Mononuclear cell (primary cell): ENCODE data around the gene CCND1. TPM values are rescaled to one million over a fixed set of nuclear protein-coding genes. Genes with fewer than 3 reads are reported as not detected.

Source experiments
- H3K27me3 ChIP-seq: 2 replicates; pipeline ENCODE4 v1.6.0; 2011; ENCODE audit warnings: low read length, control low read depth; ENCODE audit not compliant: insufficient read depth
- H3K4me1 ChIP-seq: 2 replicates; pipeline ENCODE4 v1.5.1; 2011; ENCODE audit warnings: mild to moderate bottlenecking, low read length, control low read depth; ENCODE audit not compliant: insufficient read depth
- H3K4me3 ChIP-seq: 2 replicates; pipeline ENCODE4 v1.5.1; 2011; ENCODE audit warnings: mild to moderate bottlenecking, low read length, moderate library complexity
- H3K9me3 ChIP-seq: 2 replicates; pipeline ENCODE4 v1.5.1; 2011; ENCODE audit warnings: low read depth, mild to moderate bottlenecking, control low read depth, low read length
- total RNA-seq: library from RNA; depleted of rRNA; stranded (reverse); fragments of >200 nt; gene quantifications from one replicate; pipeline ENCODE4 v1.2.3, GENCODE V29; 2012

Gene CCND1
- total RNA-seq, 1 donor = 1.3 TPM

DNA sequence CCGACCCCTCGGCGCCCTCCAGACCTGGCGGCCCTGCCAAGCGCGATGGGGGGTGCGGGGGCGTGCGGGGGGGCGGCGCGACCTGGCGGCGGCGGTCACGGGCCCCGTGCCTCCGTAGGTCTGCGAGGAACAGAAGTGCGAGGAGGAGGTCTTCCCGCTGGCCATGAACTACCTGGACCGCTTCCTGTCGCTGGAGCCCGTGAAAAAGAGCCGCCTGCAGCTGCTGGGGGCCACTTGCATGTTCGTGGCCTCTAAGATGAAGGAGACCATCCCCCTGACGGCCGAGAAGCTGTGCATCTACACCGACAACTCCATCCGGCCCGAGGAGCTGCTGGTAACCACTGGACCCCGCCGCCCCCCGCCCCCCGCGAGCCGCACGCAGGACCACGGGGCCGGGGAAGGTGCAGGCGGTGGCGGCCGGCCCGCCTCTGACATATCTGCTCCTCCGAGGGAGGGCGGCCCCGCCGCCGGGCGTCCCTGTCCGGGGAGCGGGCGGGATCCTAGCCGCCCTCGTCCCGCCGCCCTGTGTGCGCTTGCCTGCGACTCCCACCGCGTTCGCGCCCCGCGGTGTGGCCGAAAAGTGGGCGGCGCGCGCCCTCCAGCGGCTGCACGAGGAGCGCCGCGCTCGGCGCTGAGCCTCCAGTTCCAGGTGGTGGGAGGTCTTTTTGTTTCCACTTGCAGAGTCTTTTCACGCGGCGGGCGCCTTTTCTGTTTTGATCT is 2.1 kb downstream of the CCND1 start:
- Histone ChIP-seq H3K4me1 (peaks cover 32% of the 10 kb centered on the region), H3K27me3 (peaks cover 30% of the 10 kb centered on the region), H3K4me3 (peak overlapping the region; percentile 53), H3K9me3 (no peaks in the 10 kb centered on the region)

- Histone ChIP-seq H3K4me1 (peaks cover 26% of the 10 kb centered on the region), H3K4me3 (no peak overlapping the region), H3K9me3 (no peaks in the 10 kb centered on the region), H3K27me3 (peaks cover 24% of the 10 kb centered on the region)
These were observed 2.7 kb downstream of the CCND1 start for GRCh38 chr11:69643646-69644045.

DNA sequence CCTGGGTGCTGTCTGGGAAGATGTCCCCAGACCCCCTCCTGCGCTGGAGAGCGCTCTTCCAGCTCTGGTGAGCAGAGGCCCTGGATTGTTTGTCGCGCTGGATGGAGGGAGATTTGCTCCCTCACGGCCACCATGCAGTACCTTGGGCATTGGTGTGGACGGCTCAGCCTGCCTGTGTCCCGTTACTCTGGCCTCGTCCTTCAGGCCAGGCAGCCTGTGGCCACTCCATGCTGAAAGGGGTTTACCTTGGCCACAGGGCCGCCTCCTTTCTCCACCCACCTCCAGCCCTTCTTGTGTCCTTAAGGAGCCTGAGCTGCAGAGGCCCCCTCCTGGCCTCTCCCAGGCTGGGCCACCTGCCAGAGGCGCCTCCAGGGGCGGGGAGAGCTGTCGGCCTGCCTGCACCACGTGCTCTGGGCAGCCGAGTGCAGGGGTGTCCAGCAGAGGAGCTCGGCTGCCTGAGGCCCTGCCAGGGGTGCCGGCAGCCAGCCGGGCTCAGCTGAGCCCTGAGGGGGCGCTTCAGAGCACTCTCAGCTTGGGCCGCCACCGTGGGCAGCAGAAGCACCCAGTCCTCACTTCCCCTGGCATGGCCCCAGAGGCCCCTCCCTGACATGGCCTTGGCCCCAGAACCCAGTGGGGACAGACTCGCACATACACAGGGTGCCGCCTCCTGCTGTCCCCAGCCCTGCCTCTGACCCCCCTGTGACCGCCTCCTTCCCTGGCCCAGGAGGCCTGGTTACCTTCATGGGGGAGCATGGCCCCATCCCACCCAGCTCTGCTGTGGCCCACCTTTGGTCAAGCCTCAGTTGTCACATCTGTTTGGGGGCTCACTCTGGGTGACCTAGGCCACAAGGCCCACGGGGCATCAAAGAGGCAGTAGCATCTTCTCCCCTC is 3.4 kb downstream of the CCND1 start:
- Histone ChIP-seq H3K4me3 (no peak overlapping the region), H3K9me3 (no peaks in the 10 kb centered on the region), H3K4me1 (peaks cover 19% of the 10 kb centered on the region), H3K27me3 (peaks cover 18% of the 10 kb centered on the region)

DNA sequence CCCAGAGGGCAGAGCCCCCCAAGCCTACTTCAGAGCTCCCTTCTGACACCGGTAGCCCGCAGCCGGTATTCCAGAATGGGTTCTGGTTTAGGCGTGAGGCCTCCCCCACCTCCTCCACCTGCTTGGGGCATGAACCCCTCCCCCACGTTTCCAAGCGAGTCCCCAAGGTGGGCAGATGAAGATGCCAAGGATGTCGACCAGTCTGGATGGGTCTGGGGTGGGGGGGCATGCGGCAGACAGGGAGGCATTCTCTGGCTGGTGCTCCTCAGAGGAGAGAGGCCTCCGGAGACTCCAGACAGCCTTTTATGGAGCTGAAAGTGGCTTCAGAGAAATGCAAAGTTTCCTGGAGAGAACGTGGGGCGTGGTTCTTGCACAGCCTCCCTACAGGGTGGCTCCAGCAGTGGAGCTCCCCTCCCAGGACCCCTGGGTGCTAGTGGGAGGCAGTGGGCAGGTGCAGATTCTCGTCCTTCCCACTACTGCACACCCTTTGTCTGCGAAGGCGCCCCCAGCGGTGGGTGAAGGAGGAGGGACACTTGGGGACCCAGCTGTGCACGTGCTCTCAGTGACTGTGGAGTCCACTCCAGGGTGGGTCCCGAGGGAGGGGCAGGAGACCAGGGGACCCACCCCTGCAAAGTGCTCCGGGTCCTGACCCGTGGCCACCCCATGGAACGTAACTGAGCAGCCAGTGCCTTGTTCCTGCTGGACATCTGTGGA is 4.2 kb downstream of the CCND1 start:
- Histone ChIP-seq H3K9me3 (no peaks in the 10 kb centered on the region), H3K27me3 (peaks cover 12% of the 10 kb centered on the region), H3K4me1 (peaks cover 16% of the 10 kb centered on the region), H3K4me3 (no peak overlapping the region)

- H3K27me3 ChIP-seq = peaks cover 6% of the 10 kb centered on the region
- peaks cover 9% of the 10 kb centered on the region for H3K4me1 ChIP-seq
- H3K9me3 ChIP-seq = no peaks in the 10 kb centered on the region
- no peak overlapping the region for H3K4me3 ChIP-seq
These were observed 5.0 kb downstream of the CCND1 start for GRCh38 chr11:69645801-69646492.

- no peaks in the 10 kb centered on the region for H3K9me3 ChIP-seq
- peaks cover 4% of the 10 kb centered on the region for H3K4me1 ChIP-seq
- H3K4me3 ChIP-seq = no peak overlapping the region
- no peaks in the 10 kb centered on the region for H3K27me3 ChIP-seq
These were observed 5.8 kb downstream of the CCND1 start for GRCh38 chr11:69646493-69647389.

GRCh38 chr11:69647390-69647748 is 6.4 kb downstream of the CCND1 start:
- Histone ChIP-seq H3K4me1 (peaks cover 4% of the 10 kb centered on the region), H3K9me3 (no peaks in the 10 kb centered on the region), H3K4me3 (no peak overlapping the region), H3K27me3 (no peaks in the 10 kb centered on the region)

- Histone ChIP-seq H3K27me3 (no peaks in the 10 kb centered on the region), H3K4me3 (no peak overlapping the region), H3K4me1 (peaks cover 4% of the 10 kb centered on the region), H3K9me3 (no peaks in the 10 kb centered on the region)
These were observed 7.0 kb downstream of the CCND1 start for GRCh38 chr11:69647761-69648497.

DNA sequence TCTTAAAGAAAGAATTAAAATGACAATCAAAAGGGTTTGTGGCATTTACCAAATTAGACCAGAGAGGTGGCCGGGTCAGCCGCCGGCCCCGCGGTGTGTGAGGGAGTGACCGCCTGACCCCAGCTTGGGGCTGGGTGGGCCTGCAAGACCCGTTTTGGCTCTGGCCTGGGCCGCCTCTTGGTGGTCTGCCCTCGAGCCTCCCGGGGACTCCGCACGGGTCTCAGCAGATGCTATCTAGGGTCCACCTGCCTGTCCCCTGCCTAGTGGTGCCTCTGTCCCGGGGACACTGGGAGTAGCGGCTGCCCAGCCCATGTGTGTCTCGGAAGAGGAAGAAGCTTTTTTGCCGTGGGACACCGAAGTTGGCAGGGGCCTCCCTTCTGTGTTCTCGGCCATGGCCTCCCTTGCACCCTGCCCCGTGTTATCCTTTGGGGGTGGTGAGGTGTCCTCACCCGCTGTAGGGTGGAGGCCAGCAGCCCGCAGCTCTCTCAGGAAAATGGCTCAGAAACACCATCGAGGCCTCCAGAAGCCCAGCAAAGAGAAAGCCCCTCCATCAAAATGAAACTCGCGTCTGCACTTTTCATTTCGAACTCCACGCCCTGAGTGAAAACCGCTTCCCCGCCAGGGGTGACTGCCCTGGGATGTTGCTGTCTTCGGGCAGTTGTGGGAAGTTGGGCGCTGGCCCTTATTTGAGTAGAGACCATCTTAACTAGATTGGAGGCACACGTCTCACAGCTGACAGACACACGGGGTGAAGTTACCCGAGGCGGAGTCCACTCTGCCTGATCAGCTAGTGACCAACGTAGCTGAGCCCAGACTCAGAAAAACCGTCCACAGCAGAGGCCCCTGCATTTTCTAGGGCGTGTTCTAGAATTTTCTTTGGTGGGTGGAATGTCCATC is 8.0 kb downstream of the CCND1 start:
- H3K4me1 ChIP-seq = no peaks in the 10 kb centered on the region
- H3K4me3 ChIP-seq = no peak overlapping the region
- no peaks in the 10 kb centered on the region for H3K9me3 ChIP-seq
- no peaks in the 10 kb centered on the region for H3K27me3 ChIP-seq

DNA sequence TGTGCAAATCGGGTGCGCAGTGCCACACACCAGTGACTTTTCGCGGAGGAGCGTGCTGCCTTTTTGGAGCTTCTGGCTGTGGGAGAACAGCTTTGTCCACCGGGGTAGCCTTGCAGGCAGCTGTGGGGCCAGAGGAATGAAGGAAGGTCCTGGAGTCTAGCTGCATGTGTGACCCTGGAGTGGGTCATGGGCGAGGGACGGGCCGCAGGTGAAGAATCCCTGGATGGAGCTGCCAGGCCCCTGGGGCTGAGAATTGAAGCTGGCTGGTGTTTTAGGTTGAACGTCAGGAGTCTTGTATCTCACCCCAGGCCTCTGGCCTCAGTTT is 8.6 kb downstream of the CCND1 start:
- Histone ChIP-seq H3K4me1 (no peaks in the 10 kb centered on the region), H3K4me3 (no peak overlapping the region), H3K27me3 (no peaks in the 10 kb centered on the region), H3K9me3 (no peaks in the 10 kb centered on the region)

- Histone ChIP-seq H3K4me3 (no peak overlapping the region), H3K9me3 (no peaks in the 10 kb centered on the region), H3K4me1 (no peaks in the 10 kb centered on the region), H3K27me3 (no peaks in the 10 kb centered on the region)
These were observed 9.3 kb downstream of the CCND1 start for GRCh38 chr11:69650081-69650831.

DNA sequence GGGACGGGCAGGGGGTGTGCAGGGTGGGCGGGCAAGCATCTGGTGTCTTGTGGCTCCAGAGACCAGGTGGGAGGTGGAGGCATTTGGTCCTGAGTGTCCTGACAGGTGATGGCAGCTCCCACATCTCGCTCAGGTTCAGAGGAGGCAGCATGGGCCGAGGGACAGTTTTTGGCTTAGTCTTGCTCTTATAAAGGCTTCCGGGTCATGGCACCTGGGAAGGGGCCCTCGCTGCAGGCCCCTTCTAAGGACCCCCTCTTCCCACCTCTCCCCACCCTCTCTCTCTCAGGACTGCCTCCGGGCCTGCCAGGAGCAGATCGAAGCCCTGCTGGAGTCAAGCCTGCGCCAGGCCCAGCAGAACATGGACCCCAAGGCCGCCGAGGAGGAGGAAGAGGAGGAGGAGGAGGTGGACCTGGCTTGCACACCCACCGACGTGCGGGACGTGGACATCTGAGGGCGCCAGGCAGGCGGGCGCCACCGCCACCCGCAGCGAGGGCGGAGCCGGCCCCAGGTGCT is 9.9 kb downstream of the CCND1 start:
- no peaks in the 10 kb centered on the region for H3K27me3 ChIP-seq
- H3K9me3 ChIP-seq = no peaks in the 10 kb centered on the region
- no peaks in the 10 kb centered on the region for H3K4me1 ChIP-seq
- no peak overlapping the region for H3K4me3 ChIP-seq
